Liver (tissue), 9 donors: Measurements from ENCODE around the gene ZBTB7A. TPM values are rescaled to one million over a fixed set of nuclear protein-coding genes. Genes with fewer than 3 reads are reported as not detected.

Experiments used
- DNase-seq: peaks from one replicate; pipeline ENCODE4 v3.0.0-alpha.2; 2017; ENCODE audit warnings: low spot score
- H3K27ac ChIP-seq, 2 donors: one replicate each; pipeline ENCODE4 v1.7.0; 2013; ENCODE audit warnings: inconsistent platforms in 2 of 2, low read length in 2 of 2, control low read depth in 1 of 2, low read depth in 1 of 2, mild to moderate bottlenecking in 1 of 2
- H3K27me3 ChIP-seq, 4 donors: one replicate each; pipeline versions ENCODE4 v1.6.1 to v1.7.0; 2013; ENCODE audit warnings: low read length in 3 of 4, inconsistent platforms in 1 of 4, mild to moderate bottlenecking in 1 of 4, moderate library complexity in 1 of 4; ENCODE audit not compliant: control insufficient read depth in 4 of 4, insufficient read depth in 4 of 4
- H3K36me3 ChIP-seq, 4 donors: one replicate each; pipeline versions ENCODE4 v1.6.1 to v1.7.0; 2013; ENCODE audit warnings: low read length in 3 of 4, mild to moderate bottlenecking in 3 of 4, low read depth in 1 of 4, moderate library complexity in 1 of 4; ENCODE audit not compliant: control insufficient read depth in 4 of 4, insufficient read depth in 3 of 4
- H3K4me1 ChIP-seq, 4 donors: one replicate each; pipeline versions ENCODE4 v1.6.1 to v1.7.0; 2013; ENCODE audit warnings: low read length in 3 of 4, mild to moderate bottlenecking in 3 of 4, moderate library complexity in 1 of 4; ENCODE audit not compliant: control insufficient read depth in 4 of 4, insufficient read depth in 4 of 4
- H3K4me3 ChIP-seq, 3 donors: one replicate each; pipeline versions ENCODE4 v1.6.1 to v1.7.0; 2013; ENCODE audit warnings: low read length in 3 of 3, control low read depth in 1 of 3, low read depth in 1 of 3, mild to moderate bottlenecking in 1 of 3
- H3K9ac ChIP-seq, 2 donors: one replicate each; pipeline ENCODE4 v1.7.0; 2013; ENCODE audit warnings: low read length in 2 of 2, mild to moderate bottlenecking in 2 of 2, moderate library complexity in 2 of 2, control low read depth in 1 of 2, low read depth in 1 of 2
- H3K9me3 ChIP-seq, 4 donors: one replicate each; pipeline versions ENCODE4 v1.6.1 to v1.7.0; 2013; ENCODE audit warnings: low read length in 3 of 4; ENCODE audit not compliant: control insufficient read depth in 4 of 4
- FOXA1 ChIP-seq: IDR thresholded peaks from 2 replicates; pipeline ENCODE4 v1.6.1; 2016; ENCODE audit warnings: antibody characterized with exemption
- GABPA ChIP-seq, 2 donors: IDR thresholded peaks in 1 of 2; conservative IDR thresholded peaks in 1 of 2; 2 replicates each; pipeline ENCODE4 v1.6.1; 2016; ENCODE audit warnings: antibody characterized with exemption in 2 of 2, mild to moderate bottlenecking in 1 of 2, moderate library complexity in 1 of 2
- HNF4A ChIP-seq, 2 donors: conservative IDR thresholded peaks; 2 replicates each; pipeline ENCODE4 v1.6.1; 2016; ENCODE audit warnings: antibody characterized with exemption in 2 of 2, mild to moderate bottlenecking in 2 of 2
- HNF4G ChIP-seq: IDR thresholded peaks from 2 replicates; pipeline ENCODE4 v1.6.1; 2016; ENCODE audit warnings: antibody characterized with exemption
- JUND ChIP-seq, 2 donors: IDR thresholded peaks; 2 replicates each; pipeline ENCODE4 v1.6.1; 2016; ENCODE audit warnings: antibody characterized with exemption in 2 of 2
- NR2F2 ChIP-seq: IDR thresholded peaks from 2 replicates; pipeline ENCODE4 v1.6.1; 2016; ENCODE audit warnings: antibody characterized with exemption
- RAD21 ChIP-seq, 2 donors: IDR thresholded peaks; 2 replicates each; pipeline ENCODE4 v1.6.1; 2016; ENCODE audit warnings: antibody characterized with exemption in 2 of 2, mild to moderate bottlenecking in 2 of 2
- RXRA ChIP-seq, 2 donors: IDR thresholded peaks; 2 replicates each; pipeline ENCODE4 v1.6.1; 2017 to 2018; ENCODE audit warnings: antibody characterized with exemption in 2 of 2, mild to moderate bottlenecking in 1 of 2
- SP1 ChIP-seq: IDR thresholded peaks from 2 replicates; pipeline ENCODE4 v1.6.1; 2018; ENCODE audit warnings: antibody characterized with exemption, mild to moderate bottlenecking
- TAF1 ChIP-seq: conservative IDR thresholded peaks from 2 replicates; pipeline ENCODE4 v1.6.1; 2016; ENCODE audit warnings: antibody characterized with exemption, mild to moderate bottlenecking
- YY1 ChIP-seq: IDR thresholded peaks from 2 replicates; pipeline ENCODE4 v1.6.1; 2016; ENCODE audit warnings: antibody characterized with exemption, mild to moderate bottlenecking
- WGBS: extraction: QIAGEN DNeasy Blood & Tissue Kit; methylation state at CpG from one replicate; pipeline ENCODE4 v1.1.7; 2013; 5-methylcytosine and 5-hydroxymethylcytosine counted together
- polyA plus RNA-seq, 2 donors: library from polyadenylated mRNA; stranded (reverse) in 1 of 2; unstranded in 1 of 2; fragments of 200-250 nt in 1 of 2; fragments of >200 nt in 1 of 2; fragmentation: Nextera tagmentation in 1 of 2; extraction: Ambion mirVana in 1 of 2; gene quantifications; one replicate each; pipeline versions ENCODE4 v1.2.1 to v1.2.3, GENCODE V29; 2013 to 2015
- total RNA-seq, 2 donors: library from RNA; depleted of rRNA; stranded (reverse); fragments of >200 nt; gene quantifications; one replicate each; pipeline ENCODE4 v1.2.3, GENCODE V29; 2014
- TF ChIP-seq, protein P1 (sequence below): IDR thresholded peaks from 2 replicates; pipeline ENCODE4 v1.6.1; 2016; ENCODE audit warnings: antibody characterized with exemption
- TF ChIP-seq, protein P2 (sequence below): IDR thresholded peaks from 2 replicates; pipeline ENCODE4 v1.6.1; 2016; ENCODE audit warnings: antibody characterized with exemption
- donor health status: healthy.
- donor health status: healthy.
- donor health status: healthy.
- donor health status: healthy.
- donor health status: healthy.

Gene ZBTB7A
- total and polyA plus RNA-seq, 4 donors = 2.9 to 28.9 (median 17.6) TPM

DNA sequence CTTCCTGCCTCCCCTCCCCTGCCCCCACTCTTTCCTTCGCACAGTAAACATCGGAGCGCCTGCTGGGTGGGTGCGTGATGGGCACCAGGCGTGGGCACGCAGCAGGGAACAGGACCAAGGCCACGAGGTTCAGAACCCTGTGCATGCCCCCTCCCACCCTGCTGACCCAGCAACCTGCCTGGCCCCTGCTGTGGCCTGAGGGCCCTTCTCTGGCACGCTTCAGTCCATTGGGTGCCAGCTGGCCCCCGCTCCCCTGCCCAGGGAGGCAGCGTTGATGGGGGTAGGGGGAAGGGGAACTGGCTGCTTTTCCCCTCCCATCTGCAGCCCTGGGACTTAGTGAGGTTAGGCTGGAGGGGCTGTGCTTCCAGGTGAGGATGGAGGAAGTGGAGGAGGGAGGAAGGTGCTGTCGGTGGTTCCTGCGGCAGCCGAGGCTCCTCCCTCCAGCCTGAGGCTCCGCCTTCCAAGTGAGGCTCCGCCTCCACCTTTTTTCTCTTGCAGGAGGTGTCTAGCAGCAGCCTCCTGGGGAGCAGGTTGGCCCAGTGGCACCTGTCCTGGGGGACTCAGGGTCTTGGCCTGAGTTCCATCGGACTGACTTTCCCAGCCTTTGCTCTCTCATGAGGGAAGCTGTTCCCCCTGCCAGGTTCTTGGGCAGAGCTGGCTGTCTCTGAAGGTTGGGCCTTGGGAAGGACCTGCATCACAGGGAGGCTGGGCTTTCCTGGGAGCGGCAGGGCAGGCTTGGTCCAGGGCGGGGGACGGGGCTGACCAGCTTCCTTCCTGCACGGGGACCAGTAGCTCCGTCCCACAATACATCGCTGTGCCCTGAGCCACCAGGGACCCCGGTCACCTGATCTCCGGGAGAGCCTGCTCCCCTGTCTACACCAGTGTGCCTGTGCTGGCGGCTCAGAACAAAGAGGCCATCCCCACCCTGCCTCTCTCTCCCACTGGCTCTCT lies 51.9 kb downstream of the ZBTB7A start:
- H3K36me3 ChIP-seq = peaks cover 0 to 20% (median 12%) of the 10 kb centered on the region in 4 donors

DNA sequence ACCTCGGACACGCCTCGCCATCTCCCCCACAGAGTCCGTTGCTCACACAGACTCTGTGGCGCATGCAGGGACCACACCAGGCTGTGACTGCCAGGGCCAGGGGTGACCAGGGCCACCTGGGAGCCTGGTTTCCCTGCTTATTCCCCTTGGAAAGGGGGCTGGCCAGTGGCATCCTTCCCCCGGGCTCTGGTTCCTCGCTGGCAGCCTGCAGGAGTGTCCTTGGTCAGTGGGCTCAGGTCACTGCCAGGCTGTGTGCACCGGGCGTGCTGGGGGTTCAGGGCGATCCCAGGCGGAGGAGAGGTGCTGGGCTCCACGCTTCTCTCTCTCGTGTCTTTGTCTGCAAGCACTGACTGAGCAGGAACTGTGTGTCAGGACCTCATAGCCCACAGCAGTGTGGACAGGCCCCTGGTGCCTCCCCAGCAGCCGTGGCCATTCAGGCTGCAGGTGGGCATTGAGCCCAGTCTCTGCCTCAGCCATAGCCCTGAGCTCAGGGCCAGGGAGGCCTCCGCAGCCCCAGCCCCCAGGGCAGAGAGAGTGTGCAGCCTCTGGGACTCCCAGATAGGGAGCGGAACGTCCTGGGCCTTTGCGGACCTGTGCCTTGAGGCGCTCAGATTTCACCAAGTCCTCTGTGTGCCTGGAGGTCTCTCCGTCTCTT lies 52.7 kb downstream of the ZBTB7A start:
- peaks cover 0 to 20% (median 12%) of the 10 kb centered on the region in 4 donors for H3K36me3 ChIP-seq
- peaks cover 22 to 69% (median 42%) of the 10 kb centered on the region in 4 donors for H3K4me1 ChIP-seq
- TF ChIP-seq, protein P1, sequence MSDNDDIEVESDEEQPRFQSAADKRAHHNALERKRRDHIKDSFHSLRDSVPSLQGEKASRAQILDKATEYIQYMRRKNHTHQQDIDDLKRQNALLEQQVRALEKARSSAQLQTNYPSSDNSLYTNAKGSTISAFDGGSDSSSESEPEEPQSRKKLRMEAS = no peak
- TF ChIP-seq NR2F2 (no peak), JUND (IDR thresholded peaks at IDR 0.05) (no peak), FOXA1 (no peak), YY1 (no peak), TAF1 (no peak), RXRA (IDR thresholded peaks at IDR 0.05) (no peak), HNF4A (conservative IDR thresholded peaks at IDR 0.05) (no peak)
- TF ChIP-seq, protein P2, sequence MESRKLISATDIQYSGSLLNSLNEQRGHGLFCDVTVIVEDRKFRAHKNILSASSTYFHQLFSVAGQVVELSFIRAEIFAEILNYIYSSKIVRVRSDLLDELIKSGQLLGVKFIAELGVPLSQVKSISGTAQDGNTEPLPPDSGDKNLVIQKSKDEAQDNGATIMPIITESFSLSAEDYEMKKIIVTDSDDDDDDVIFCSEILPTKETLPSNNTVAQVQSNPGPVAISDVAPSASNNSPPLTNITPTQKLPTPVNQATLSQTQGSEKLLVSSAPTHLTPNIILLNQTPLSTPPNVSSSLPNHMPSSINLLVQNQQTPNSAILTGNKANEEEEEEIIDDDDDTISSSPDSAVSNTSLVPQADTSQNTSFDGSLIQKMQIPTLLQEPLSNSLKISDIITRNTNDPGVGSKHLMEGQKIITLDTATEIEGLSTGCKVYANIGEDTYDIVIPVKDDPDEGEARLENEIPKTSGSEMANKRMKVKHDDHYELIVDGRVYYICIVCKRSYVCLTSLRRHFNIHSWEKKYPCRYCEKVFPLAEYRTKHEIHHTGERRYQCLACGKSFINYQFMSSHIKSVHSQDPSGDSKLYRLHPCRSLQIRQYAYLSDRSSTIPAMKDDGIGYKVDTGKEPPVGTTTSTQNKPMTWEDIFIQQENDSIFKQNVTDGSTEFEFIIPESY = no peak
- no peak for DNase-seq
- H3K4me3 ChIP-seq = no peak overlapping the region
- WGBS = 95% methylated on average over 20 of the region's 20 CpGs
- no peak overlapping the region for H3K27ac ChIP-seq
- H3K9ac ChIP-seq = no peak overlapping the region
- H3K27me3 ChIP-seq = no peaks in the 10 kb centered on the region
- H3K9me3 ChIP-seq = no peaks in the 10 kb centered on the region

More for the DNA sequence above, 51.9 kb downstream of the ZBTB7A start:
- no peak overlapping the region for H3K4me3 ChIP-seq
- H3K27ac ChIP-seq = no peak overlapping the region
- no peak for TF ChIP-seq NR2F2
- TF ChIP-seq, protein P2 = no peak
- TF ChIP-seq HNF4G = no peak
- no peak for TF ChIP-seq SP1
- no peak for TF ChIP-seq RAD21 (IDR thresholded peaks at IDR 0.05)
- TF ChIP-seq, protein P1 = no peak
- no peak for TF ChIP-seq GABPA (IDR thresholded peaks at IDR 0.05 in 1 of 2, conservative IDR thresholded peaks at IDR 0.05 in 1 of 2)
- TF ChIP-seq RXRA (IDR thresholded peaks at IDR 0.05) = no peak
- TF ChIP-seq HNF4A (conservative IDR thresholded peaks at IDR 0.05) = no peak
- H3K27me3 ChIP-seq = no peaks in the 10 kb centered on the region
- no peaks in the 10 kb centered on the region for H3K9me3 ChIP-seq
- H3K9ac ChIP-seq = no peak overlapping the region
- DNase-seq = no peak
- WGBS = 82% methylated on average over 25 of the region's 25 CpGs
- H3K4me1 ChIP-seq = peaks cover 15 to 60% (median 37%) of the 10 kb centered on the region in 4 donors
